SIG-M5 (cell line): ENCODE measurements around the gene APAF1.
"Not testable (repeated sequence)": the region's sequence is repeated elsewhere in the genome, so short reads cannot be mapped to it uniquely, and the experiment has no call there.

Source experiments
- DNase-seq: peaks from one replicate; lab custom pipeline; 2025; lab: John Stamatoyannopoulos, UW

Gene APAF1, protein sequence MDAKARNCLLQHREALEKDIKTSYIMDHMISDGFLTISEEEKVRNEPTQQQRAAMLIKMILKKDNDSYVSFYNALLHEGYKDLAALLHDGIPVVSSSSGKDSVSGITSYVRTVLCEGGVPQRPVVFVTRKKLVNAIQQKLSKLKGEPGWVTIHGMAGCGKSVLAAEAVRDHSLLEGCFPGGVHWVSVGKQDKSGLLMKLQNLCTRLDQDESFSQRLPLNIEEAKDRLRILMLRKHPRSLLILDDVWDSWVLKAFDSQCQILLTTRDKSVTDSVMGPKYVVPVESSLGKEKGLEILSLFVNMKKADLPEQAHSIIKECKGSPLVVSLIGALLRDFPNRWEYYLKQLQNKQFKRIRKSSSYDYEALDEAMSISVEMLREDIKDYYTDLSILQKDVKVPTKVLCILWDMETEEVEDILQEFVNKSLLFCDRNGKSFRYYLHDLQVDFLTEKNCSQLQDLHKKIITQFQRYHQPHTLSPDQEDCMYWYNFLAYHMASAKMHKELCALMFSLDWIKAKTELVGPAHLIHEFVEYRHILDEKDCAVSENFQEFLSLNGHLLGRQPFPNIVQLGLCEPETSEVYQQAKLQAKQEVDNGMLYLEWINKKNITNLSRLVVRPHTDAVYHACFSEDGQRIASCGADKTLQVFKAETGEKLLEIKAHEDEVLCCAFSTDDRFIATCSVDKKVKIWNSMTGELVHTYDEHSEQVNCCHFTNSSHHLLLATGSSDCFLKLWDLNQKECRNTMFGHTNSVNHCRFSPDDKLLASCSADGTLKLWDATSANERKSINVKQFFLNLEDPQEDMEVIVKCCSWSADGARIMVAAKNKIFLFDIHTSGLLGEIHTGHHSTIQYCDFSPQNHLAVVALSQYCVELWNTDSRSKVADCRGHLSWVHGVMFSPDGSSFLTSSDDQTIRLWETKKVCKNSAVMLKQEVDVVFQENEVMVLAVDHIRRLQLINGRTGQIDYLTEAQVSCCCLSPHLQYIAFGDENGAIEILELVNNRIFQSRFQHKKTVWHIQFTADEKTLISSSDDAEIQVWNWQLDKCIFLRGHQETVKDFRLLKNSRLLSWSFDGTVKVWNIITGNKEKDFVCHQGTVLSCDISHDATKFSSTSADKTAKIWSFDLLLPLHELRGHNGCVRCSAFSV (N-terminal part only)

DNA sequence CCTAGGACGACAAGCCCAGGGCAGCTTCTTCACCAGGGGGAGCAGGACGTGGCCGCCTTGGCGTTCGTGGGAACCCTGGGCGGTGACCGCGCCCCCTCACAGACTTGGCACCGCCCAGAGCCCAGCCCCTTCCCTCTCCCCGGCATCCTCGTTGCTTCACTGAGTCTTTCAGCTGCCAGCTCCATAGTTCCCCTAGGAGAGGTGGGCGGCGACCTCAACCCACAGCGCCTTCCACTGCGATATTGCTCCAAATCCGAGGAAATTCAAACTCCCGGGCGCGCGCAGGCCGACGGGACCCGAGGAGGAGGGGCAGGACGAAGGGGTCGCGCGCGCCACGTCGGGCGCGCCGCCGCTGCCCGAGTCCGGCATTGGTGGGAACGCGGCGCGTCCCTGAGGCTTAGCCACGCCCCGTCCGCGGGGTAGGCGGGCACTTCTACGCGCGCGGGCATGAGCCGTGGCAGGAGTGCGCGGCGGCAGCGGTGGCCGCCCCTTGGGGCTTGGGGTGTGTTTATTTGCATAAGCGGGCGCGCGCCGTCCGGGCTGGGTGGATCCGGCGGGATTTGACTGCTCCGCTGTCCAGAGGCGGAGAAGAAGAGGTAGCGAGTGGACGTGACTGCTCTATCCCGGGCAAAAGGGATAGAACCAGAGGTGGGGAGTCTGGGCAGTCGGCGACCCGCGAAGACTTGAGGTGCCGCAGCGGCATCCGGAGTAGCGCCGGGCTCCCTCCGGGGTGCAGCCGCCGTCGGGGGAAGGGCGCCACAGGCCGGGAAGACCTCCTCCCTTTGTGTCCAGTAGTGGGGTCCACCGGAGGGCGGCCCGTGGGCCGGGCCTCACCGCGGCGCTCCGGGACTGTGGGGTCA lies at the start of gene APAF1, which contains the start of gene IKBIP:
TSS of gene APAF1 (plus strand) at position 579 of the 860 bp plus-strand sequence. CDS start 3,070 bp downstream, outside the sequence.
TSS of gene IKBIP (minus strand) at position 77 of the 860 bp plus-strand sequence. CDS start 87 bp downstream, outside the sequence.
- peak; percentile 84 for DNase-seq

- DNase-seq, result not testable (repeated sequence)
Measured at GRCh38 chr12:98597313-98597712, 47.8 kb upstream of the APAF1 start.

GRCh38 chr12:98601924-98602323 lies 43.2 kb upstream of the APAF1 start:
- DNase-seq, result no peak

DNA sequence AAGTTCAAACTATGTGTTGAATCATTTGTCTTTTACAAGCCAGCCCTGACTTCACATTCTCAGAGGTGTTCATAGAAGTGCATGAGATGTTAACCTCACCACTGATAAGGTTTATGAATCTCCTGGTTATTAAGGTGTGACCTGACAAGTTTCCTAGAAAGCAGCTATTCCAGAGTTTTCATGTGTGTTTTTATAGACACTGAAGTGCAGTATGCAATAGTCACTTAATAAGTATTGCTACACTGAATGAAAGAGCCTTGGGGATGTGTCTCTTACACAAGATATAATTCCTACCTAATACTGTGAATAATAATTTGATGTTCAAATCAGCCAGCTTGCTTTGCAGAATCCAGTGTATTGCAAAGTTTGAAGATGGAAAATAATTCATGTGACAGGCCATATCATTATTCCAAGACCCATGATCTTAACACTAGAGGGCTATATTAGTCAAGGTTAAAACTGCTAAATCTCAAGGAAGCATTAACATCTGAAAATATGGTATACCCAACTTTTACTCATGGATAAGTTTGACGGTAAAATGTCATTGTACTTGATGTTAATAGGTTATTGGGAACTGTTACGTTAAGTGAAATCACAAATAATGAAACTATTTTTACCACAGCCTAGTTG lies 38.6 kb upstream of the APAF1 start:
- DNase-seq, result no peak

DNA sequence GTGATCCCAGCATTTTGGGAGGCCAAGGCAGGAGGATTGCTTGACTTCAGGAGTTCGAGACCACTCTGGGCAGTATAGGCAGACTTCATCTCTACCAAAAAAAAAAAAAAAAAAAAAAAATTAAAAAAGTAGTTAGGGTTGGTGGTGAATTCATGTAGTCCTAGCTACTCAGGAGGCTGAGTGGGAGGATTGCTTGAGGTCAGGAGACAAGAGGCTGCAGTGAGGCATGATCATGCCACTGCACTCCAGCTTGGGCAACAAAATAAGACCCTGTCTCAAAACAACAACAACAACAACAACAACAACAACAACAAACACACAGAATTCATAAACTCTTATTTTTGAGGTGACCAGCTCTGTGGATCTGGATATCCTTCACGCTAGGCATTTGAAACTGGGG lies 34.5 kb upstream of the APAF1 start:
- no peak for DNase-seq

GRCh38 chr12:98612696-98613334 lies 32.3 kb upstream of the APAF1 start:
- DNase-seq, result peak; percentile 52

DNA sequence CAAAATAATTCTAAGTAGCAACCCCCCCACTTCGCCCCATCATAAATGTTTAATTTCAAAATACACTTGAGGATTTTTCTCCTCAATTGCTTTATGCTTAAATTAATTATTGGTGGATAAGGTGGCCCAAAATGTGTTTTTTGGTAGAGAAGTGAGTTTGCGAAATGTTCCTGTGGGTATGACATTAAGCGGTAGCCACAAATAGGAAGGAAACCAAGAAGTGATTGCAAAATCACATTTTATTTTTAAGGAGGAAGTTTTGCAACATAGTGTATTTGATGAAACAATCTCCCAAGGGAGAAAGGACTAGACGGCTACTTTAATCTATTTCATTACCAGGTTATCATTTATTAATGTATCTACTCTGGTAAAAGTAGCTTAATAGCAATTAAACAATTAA lies 26.1 kb upstream of the APAF1 start:
- DNase-seq, result peak; percentile 91

GRCh38 chr12:98635657-98636323 lies 9.3 kb upstream of the APAF1 start:
- no peak for DNase-seq

DNA sequence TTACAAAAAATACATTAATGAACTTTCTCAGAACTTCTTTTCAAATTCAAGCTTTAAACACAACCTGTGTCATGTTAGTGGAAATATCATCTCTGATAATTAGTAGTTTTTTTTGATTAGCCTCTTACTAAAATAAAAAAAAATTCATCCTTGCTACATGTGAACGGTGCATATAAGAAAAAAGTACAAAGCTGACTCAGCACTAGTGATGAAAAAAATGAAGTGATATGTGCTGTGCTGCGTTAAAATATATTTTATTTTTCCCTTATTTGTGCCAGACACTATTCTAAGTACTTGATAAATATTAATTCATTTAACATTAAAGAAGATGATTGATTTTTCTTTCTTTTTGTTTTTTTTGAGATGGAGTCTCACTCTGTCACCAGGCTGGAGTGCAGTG lies 8.0 kb upstream of the APAF1 start:
- no peak for DNase-seq

DNA sequence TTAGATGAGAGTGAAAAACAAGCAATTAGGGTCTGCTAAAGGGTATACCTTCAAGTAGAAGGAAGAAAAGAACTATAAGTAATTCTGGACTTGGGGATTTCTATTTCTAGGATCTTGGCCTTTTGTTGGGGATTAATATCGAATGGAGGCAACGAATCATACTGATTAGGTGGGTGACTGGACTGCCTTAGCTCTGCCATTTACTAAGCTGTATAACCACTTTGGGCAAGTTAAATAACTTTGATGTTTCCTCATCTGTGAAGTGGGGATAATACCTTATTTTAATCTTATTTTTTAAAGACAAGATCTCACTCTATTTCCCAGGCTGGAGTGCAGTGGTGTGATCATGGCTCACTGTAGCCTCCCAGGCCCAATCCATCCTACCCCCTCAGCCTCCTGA lies 7.1 kb upstream of the APAF1 start:
- DNase-seq, result no peak

DNA sequence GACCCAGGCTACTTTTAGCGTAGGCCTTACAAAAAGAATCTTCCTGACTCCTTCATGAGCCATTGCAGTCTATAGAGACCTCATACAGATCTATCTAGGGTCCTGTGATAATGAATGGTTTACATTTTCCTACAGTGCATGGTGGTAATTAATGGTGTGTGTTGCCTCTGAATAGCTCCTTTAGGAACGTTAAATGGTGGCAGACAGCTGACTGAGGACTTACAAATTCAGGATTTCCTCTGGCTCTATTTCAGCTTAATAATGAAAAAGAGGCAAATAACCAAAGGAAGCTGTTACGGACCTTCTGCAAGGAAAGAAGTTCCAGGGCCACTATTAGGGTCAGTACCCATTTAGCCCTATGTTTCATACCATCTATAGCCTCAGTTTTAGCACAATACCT lies 5.6 kb upstream of the APAF1 start:
- no peak for DNase-seq

- not testable (repeated sequence) for DNase-seq
Measured at GRCh38 chr12:98642801-98643200, 2.3 kb upstream of the APAF1 start.

DNA sequence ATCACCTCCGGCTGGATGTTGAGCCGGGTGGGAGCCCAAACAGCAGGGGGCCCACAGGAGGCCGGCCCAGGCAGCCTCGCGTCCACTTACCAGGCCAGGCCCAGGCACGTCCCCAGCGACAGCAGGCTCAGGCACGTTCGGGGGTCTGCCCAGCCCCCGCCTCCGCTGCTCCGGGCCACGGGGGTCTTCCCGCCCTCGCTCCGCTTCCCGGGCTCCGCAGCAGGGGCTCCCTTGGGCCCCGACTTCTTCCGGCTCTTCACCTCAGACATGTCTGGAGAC lies 718 bp upstream of the APAF1 start:
- no peak for DNase-seq

DNA sequence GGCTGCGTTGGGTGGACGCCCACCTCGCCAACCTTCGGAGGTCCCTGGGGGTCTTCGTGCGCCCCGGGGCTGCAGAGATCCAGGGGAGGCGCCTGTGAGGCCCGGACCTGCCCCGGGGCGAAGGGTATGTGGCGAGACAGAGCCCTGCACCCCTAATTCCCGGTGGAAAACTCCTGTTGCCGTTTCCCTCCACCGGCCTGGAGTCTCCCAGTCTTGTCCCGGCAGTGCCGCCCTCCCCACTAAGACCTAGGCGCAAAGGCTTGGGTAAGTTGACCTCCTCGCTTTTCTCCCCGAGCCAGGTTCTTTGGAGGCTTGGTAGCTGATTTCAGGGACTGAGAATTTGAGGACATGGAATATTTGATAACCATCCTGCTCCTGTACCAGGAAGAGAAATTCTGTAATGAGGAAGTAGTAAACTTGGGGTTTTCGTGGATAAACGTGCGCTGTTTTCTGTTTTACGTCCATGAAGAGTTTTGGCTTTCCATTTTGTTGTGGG lies 530 bp downstream of the APAF1 start:
- no peak for DNase-seq

- no peak for DNase-seq
Measured at GRCh38 chr12:98646294-98647090, 1.4 kb downstream of the APAF1 start.

DNA sequence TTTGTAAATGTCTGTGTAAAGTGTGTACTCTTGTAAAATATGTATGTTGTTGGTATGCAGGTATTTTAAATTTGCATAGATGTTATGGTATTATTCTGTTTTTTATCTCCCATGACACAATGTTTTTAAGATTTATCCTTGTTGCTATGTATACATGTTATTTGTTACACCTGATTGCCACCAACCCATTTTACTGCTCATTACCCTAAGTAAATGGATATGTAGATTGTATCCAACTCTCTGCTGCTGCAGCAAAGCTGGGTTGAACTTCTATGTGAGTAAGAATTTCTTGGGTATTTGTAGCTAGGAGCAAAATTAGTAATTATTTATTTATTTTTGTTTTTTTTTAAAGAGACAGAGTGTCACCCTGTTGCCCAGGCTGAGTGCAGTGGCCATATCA lies 6.2 kb downstream of the APAF1 start:
- no peak for DNase-seq

DNA sequence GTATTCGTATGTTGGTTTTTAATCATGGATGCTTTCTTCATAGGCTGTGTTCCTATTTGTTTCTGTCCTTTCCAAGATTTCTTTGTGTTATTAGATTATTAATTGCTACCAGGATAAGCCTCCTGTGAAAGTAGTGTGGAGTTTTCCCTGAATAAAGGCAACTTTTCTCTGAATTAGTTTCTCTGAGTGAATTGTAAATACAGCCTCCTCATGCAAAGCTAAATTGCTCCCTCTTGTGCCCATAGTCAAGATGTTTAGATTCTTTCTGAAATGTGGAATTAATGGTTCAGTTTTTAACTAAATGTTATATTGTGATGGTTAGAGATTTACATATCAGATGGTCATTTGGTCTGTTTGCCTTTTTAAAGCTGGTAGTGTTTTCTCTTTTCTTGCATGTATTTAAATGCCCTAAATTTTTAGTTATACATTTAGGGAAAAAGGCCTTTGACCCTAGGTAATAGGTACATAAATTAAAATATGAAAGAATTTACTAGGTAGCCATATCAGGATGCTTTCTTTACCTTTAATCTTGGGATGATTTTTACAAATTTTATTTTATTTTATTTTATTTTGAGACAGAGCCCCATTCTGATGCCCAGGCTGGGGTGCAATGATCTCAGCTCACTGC lies 8.9 kb downstream of the APAF1 start:
- no peak for DNase-seq

DNA sequence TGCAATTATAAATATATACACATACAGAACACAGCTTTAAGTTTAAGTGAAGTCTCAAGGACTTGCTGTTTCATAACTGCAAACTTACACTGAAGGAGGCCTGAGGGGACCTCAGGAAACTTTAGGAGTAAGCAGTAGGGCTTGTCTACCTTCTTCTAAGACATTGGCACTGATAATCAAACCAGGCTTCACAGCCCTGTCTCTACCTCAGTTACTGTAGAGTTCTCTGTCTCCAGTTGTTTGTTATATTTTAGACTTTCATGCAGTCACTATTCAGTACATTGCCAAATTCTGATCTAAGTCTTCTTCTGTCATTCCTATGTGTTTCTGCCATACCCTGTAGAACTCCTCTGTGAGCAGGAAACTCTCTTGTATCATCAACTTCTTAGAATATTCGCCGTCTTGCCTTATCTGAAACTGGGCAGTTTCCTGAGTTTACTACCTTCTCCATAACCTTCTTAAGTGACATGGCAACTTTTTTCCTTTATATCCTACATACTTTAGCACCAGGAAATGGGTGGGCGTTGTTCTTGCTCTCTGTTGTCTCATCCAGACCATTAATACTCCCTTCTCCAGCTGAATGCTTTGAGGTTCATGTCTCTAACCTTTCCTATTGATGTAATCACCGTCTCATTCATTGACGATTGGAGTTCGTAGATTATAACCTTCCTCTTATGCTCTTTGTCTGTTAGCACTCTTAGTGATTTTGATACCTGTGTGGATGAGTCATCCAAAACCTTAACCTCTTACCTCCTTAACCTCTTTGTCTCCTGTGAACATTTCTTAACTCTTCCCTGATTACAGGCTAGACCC lies 11.4 kb downstream of the APAF1 start:
- DNase-seq, result no peak
